Activated CD4-positive, alpha-beta T cell treated with anti-CD3 and anti-CD28 coated beads for 24 hours (primary cell): Measurements from ENCODE around the gene TANC1.

ENCODE experiments used
- DNase-seq, 2 donors: peaks; one replicate each; pipeline ENCODE4 v3.0.0-alpha.2; 2020; ENCODE audit warnings: low read depth in 2 of 2

Gene TANC1

DNA sequence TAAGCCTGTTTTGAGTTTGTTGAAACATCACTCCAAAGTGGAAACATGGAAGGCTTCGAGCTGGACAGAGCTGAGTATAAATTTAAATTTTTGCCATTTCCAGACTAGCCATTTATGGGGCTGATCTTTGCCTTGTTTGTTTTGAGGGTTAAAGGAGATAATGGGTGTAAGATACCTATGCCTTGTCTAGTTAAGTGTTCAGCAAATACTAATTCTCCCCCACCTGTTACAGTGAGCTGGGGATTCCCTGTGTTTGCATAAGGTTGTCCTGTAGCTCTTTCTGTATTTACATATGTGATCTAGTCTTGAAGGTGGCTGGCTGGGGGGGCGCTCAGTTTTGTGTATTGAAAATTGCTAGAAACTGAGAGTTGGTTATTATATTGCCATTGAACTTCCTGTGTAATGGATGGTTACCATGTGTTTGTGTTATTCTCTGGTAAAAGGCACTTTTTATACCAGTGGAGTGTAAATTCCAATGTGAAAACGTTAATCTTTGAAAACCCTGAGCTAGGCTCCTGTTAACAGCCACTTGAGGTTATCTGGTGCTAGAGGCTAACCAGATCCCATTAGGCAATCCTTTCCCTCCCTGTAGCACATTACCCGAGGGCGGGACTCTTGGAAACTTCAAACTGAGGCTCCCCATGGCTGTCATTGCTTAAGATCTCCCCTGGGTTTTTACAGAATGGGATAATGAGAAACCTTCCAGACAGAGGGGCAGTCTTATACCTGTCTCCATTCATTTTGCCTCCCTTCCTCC lies 26.7 kb downstream of the TANC1 start:
- no peak for DNase-seq

DNA sequence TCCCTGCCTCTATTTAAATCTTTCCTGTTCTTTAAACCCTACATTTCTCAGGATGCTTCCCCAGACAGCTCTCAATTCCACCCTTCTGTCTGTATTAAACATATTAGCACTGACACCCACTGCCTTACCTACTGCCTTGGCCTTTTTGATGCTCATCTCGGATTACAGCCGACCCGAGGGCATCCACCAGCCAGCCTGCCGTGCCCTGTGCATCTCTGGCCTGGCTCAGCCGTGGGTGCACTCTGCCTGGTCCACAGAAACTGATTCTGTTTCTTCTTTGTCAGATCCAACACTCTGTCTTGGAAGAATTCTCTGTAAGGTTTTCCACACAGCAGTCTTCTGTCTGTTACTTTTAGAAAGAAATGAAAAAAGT lies 27.2 kb downstream of the TANC1 start:
- no peak for DNase-seq

DNA sequence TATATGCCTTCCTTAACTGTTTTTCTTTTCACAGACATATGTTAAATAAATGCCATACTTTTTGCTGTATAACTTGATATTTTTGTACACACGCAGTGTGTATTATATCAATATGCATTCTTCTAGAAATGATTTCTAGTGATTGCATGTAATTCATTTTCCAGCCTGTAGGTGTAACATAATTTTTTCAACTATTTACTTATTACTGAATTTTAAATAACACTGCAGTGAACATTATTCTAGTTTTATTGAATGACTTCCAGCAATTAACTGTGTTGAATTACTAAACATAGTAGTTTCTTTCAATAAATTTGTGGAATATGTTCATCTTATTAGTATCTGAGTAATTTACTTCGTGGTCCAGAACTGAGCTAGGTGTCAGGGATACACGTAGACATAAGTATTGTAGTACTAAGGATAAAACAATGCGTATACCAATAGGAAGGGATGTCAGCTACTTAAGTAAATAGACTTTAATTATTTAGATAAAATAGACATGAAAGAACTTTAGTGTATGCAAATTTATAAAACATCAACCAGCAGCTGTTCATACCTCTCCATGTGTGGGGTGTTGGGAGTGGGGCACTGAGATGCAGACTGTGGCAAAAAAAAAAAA lies 28.0 kb downstream of the TANC1 start:
- DNase-seq = no peak

DNA sequence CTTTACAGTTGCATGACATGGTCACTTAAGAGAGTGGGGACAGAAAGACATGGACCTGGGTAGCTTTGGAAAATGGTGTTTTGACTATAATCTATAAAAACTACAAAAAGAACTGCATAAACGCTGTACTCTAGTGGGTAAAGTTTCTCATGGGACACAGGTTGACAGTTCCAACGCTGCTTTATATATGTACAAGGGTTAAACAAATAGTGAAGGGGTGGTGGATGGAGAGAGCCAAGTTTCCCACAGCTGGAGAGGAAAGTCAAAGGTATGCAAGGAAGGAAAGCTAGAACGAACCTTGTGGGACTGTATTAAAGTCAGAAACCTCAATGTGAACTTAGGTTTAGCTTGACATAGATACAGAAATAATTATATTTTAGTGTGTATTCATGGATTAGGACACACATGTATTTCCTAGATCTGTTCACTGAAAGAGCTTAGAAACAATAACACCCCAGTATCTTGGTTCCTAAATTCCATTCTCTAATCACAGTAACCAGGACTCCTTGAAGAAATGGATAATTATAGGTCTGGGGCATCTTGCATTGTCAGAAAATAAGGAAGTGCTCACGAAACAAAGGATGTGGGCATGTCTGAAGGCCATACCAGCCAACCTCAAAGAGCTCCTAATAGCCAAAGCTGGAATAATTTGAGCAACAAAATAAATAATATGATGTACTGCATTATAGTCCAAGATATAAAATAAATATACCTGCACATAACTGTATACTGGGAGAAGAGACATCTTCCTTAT lies 28.8 kb downstream of the TANC1 start:
- no peak for DNase-seq

DNA sequence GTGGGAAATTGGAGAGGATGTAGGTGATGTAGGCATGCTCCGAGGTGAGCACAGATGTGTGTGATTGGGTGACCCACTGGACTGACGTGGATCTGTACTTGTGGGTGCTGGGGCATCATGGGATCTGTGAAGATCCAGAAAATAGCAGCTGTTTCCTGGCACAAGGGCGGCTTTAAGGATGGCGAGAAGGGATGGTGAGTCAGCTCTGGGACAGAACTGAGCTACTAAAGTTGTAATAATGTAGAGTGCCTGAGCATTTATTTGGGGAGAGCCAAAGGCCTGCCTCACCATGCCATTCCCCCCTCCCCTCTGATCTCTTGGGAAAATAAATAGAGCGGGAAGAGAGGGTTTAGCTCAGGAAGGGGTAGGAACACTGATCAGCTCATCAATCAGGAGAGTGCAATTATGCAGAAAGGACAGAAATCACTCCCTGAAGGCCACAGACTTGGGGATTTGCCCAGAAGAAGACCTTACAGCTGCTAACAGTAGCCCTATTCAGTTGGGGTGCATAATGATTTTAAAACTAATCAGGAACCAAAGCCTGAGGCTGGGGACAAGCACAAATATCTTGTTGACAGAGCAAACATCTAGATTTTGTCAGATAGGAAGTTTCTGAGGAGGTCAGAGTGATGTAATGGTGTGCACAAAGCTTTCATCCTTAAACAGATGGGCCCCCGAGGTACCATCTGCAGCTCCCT lies 30.3 kb downstream of the TANC1 start:
- no peak for DNase-seq

DNA sequence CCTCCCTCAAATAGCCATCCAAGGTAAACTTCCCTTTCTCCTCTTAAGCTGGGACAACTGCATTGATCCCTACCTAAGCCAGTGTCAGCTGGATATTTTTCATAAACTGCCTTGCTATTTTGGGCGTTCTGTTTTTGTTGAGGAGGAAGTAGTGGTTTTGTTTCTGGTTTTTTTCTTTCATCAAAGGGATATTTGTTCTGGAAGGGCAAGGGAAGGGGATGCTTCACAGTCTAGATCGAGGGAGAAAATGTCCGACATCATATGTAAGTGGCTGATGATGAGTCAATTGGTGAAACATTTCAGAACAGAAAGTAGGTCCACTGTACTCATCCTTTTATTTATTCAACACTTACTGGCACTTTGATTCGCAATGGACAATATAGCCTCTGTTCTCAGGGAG lies 31.0 kb downstream of the TANC1 start:
- DNase-seq = no peak

DNA sequence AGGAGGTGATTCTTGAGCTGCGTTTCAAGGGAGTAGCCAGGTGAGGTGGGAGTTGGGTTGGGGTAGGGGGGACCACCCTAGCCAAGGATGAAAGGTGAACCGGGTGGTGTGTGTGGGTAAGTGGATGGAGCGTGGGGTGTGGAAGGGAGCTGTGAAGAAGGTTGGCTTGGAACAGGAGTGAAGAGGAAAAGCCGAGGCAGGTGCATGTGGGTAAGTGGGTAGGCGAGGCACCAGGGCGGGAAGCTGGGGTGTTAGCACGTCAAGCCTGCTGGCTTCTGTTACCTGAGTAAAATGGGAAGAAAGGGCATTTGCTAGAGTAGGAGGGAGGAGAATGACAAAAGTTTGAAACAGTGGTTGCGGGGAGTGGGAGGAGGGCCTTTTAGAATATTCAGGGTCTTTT lies 31.6 kb downstream of the TANC1 start:
- DNase-seq = no peak

DNA sequence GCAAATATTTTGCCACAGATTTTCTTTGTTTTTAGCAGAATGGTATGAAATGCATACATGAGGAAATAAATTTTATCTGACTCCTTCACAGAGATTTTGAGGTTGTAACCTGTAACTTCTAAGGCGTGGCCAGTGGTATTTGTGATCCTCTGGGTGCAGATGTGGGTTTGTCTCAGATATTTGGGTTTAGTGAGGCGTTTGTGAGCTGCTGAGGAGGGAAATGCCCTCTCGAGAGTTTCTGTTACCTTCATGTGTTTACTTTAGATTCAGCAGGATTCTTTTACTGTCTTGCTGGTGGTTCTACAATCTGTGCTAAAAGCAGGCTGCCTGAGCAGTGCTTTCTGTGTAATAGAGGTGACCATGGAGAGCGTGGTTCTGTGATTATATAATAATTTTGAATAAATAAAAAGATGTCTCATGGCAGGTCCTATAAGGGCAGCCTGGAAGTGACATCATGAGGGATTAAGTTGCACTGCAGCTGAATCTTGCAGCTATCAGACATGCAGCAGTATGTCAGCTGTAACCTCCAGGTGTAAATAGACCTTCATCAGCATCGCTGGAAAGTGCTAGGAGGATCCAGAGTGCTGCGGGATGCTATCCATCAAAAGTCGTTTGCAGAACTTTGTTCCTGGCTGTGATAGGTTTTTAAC lies 34.1 kb downstream of the TANC1 start:
- no peak for DNase-seq

DNA sequence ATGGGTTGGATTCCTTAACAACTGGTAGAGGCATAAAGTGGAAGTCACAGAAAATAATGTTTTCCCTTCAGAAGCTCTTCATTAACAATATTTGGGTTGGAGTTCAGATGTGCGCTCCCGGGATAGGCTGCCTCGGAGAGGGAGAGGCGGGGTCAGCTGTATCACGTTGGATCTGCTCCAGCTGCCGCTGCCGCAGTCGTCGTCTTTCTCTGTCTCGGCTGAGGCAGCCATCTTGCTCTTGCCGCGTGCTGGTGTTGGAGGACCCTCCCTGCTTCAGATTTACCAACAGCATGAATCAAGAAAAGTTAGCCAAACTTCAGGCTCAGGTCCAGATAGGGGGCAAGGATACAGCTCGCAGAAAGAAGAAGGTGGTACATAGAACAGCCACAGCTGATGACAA lies 35.1 kb downstream of the TANC1 start:
- no peak for DNase-seq

DNA sequence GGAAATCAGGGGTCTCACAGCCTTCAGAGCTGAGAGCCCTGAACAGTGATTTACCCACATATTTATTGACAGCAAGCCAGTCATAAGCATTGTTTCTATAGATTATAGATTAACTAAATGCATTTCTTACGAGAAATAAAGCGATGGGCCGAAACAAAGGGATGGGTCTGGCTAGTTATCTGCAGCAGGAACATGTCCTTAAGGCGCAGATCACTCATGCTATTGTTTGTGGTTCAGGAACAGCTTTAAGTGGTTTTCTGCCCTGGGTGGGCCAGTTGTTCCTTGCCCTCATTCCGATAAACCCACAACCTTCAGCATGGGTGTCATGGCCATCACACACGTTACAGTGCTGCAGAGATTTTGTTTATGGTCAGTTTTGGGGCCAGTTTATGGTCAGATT lies 36.4 kb downstream of the TANC1 start:
- no peak for DNase-seq

DNA sequence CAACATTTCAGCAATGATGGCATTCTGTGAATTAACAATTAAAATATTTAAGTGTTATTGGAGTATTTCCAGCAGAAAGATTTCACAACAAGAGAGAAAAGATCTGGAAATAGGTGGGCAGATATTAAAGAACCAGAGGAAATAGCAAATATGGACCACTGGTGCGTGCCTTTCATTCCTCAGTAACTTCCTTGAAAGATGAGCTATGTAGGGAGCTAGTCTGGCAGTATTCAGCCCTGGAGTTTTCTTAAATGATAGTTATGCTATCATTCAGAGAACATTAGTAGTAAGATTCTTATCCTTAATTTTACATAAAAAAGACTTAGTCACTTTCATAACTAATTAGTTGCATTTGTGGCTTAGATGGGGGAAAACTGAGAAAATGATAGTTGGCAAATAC lies 41.5 kb downstream of the TANC1 start:
- DNase-seq = no peak

DNA sequence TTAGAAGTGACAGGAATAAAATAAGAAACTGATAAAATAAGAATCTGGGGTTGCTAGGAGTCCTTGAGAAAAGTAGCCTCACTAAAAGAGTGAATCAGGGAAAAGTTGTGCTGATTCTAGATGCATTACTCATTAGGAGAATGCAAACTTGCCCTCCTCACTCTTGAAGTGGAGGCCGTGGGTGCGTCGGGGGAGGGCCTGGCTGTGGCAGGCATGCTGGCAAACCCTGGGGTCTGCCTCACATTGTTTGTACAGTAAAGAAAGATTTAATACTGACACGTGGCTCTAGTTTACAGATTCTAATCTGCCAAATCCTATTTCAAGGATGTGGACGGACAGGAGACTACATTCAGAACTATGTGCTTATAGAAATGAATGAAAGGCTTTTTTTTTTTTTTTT lies 41.9 kb downstream of the TANC1 start:
- no peak for DNase-seq

DNA sequence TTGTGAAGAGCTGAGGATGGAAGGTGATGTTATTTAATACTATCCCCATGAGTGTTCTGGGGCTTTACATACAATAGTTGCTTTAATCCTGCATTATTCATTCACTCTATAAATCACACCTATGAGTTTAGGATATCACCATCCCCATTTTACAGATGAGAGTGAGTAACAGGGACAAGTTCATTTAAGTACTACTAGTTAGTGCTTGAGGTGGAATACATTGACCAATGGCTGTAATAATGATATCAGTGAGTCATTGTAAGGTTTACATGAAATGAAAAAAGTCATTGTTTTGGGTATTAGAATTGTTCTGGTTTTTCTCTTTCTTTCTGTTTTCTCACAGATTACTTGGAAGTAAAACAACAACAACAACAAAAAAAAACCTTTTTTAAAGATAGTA lies 42.5 kb downstream of the TANC1 start:
- DNase-seq = no peak

DNA sequence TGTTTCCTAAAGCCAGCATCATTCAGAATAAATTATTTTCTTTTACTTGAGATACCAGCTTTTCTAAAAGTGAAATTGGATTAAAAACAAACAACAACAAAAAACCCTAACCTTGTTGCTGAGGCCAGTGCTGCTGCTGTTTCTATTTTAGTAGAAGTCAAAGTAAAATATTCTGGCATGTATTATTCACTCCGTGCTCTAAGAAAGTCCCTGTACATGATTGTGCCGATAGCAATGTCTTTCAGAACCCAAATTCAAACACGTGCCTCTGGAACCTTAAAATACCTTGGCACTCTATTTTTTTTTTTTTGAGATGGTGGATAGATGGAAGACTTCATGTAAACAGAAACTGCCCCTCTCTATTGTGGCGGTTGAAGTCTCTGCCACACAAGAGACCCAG lies 43.7 kb downstream of the TANC1 start:
- DNase-seq = no peak

DNA sequence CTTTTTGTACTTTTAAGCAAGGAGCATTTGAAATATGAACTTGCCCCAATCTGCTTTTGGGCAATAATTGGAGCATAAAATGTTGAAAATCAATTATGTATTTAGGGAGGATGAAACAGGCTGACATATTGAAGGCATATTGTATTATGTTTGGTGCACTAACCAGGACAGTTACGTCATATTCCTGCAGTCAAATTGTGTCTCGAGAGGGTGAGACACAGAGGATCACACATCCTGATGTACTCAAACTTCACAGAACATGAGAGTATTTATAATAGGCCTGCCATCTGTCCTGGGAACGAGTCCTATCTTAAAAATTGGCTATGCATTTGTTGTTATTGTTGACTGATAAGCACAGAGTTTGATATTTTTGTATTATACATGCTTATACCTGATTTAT lies 44.7 kb downstream of the TANC1 start:
- DNase-seq = no peak

DNA sequence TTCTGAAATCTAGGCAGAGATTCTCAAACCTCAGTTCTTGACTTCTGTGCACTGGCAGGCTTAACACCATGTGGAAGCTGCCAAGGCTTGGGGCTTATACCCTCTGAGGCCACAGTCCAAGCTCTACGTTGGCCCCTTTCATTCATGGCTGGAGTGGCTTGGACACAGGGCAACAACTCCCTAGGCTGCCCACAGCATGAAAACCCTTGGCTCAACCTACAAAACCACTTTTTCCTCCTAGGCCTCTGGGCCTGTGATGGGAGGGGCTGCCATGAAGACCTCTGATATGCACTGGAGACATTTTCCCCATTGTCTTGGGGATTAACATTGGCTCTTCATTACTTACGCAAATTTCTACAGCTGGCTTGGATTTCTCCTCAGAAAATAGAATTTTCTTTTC lies 46.7 kb downstream of the TANC1 start:
- no peak for DNase-seq

DNA sequence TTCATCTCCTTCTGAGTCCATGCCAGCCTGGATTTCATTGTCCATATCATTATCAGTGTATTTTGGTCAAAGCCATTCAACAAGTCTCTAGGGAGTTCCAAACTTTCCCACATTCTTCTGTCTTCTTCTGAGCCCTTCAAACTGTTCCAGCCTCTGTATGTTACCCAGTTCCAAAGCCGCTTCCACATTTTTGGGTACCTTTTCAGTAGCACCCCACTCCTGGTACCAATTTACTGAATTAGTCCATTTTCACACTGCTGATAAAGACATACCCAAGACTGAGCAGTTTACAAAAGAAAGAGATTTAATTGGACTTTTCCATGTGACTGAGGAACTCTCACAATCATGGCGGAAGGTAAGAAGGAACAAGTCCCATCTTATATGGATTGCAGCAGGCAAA lies 47.4 kb downstream of the TANC1 start:
- no peak for DNase-seq

DNA sequence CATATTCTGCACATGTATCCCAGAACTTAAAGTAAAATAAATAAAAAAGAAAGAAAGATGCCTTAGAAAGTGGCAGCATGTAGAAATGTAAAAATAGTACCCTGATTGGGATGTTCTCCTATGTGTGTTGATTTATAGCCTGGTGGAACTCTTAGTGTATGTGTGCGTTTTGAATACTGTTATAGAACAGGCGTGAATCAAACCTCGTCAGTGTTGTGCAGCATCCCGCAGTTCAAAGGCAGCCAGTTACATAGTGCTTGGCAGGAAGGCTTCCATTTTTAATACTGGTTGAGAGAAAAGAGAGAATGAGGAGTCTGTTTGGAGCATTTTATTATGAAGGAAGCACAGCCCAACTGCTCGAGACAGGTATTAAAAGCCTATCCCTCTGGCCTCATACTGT lies 49.4 kb downstream of the TANC1 start:
- DNase-seq = no peak

DNA sequence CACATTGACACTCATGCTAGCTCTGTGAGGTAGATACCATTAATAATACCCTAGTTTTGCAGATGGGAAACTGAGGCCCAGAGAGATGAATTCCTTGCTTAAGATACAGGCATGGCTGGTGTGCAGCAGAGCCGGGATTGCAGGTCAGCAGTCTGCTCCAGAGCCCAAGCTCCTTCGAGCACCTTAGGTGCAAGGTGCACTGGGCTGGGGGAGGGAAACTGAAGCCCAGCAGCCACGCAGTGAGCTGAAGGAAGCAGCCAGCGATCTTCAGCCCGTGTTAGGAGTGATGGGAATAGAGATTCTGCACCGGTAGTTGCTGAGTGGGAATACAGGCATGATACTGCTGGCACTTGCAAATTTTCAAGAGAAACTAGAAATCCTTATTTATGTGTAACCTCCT lies 50.6 kb downstream of the TANC1 start:
- DNase-seq = no peak

DNA sequence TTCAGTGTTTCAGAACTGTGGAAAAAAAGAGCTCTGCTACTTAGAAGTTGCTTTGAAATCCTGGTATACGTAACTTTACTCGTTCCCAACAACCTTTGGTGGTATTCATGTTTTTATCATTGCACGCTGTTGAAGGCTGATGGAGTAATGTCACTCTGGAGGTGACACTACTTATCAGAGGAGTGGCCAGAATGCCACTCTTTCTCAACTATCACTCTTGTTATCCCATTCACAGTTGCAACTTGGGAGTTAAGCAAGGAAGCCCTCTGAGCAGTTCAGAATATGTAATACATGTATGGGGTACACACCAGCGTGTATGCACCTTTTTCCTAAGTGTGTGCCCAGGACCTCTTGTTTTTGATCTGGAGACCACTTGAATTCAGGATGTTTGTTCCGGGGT lies 53.6 kb downstream of the TANC1 start:
- DNase-seq = no peak

DNA sequence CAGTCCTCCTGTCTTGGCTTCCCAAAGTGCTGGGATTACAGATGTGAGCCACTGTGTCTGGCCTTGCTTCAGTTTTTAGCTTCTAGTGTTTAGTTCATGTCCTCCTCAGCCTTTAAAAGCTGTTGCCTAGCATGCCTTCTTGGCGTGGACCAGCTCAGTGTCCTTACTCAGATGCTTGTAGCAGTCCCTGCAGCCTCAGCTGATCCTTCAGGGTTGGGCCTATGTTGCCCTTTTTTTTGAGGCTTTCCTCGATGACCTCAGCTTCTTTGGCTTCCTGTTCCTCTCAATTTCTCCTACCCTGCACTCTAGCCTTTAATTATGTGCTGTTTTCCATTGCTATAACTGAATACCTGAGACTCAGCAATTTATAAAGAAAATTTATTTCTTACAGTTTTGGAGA lies 57.7 kb downstream of the TANC1 start:
- no peak for DNase-seq

DNA sequence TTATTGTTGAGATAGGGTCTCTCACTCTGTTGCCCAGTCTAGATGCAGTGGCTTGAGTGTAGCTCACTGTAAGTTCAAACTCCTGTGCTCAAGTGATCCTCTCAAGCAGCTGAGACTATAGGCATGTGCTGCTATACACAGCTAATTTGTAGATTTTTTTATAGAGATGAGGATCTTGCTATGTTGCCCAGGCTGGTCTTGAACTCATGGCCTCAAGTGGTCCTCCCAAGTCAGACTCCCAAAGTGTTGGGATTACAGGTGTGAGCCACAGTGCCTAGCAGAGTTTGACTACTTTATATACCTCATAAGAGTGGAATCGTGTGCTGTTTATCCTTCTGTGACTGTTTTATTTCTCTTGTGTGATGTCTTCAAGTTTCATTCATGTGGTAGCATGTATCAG lies 60.3 kb downstream of the TANC1 start:
- DNase-seq = no peak
